GM12892 (cell line): Measurements from ENCODE around the gene CSRP1.

Experiments used
- POLR2A ChIP-seq: IDR thresholded peaks from 2 replicates; pipeline ENCODE4 v1.6.1; 2011; ENCODE audit warnings: low read depth, low read length, control low read depth
- POLR2AphosphoS5 ChIP-seq: IDR thresholded peaks from 2 replicates; pipeline ENCODE4 v1.6.1; 2011; ENCODE audit warnings: low read depth, low read length, control low read depth
- TAF1 ChIP-seq: IDR thresholded peaks from 2 replicates; pipeline ENCODE4 v1.6.1; 2011; ENCODE audit warnings: low read depth, mild to moderate bottlenecking, control low read depth, low read length, borderline replicate concordance

- TF ChIP-seq TAF1 (no peak), POLR2A (no peak), POLR2AphosphoS5 (no peak)
Measured at GRCh38 chr1:201490708-201491131, 16.2 kb downstream of the CSRP1 start.
